Stimulated activated CD4-positive, alpha-beta T cell treated with anti-CD3 and anti-CD28 coated beads, Interleukin-1b, Interleukin-23, amount 100 ng/mL, for 4 hours (primary cell): ENCODE data around the gene TBL3.
A peak's percentile ranks its signal among the peaks of the same experiment; 100 is the strongest.

Source experiments
- DNase-seq, 2 donors: peaks; one replicate each; pipeline ENCODE4 v3.0.0-alpha.2; 2020; ENCODE audit warnings: low read depth in 2 of 2

The TBL3 gene

DNA sequence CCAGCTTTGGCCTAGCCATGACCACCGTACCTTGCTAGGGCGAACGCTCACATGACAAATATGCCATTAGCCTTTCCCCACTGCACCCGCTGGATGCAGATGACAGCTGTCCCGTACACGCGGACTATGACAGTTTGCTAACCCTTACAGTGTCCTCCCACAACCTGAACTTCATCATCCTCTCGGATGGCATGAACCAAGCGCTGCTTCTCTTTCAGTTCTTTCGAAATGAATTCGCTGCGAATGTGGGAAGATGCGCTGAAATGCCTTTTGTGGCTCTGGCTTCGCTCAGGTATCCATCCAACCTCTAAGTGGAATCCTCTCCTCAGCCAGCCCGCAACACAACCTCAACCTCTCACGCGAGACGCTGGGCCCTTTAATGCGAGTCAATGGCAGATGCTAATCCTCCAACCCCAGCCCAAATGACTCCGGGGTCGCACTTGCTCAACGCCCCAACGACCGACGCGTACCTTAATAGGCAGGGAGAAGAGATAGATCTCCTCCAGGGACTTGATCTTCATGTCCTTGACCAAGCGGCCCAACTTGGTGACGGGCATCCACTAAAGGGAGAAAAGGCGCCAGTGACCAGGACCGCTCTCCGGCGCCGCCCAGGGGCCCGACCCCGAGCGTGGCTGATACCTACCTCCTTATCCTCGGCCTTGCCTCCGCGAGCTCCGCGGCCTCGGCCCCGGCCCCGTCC is 7.9 kb upstream of the TBL3 start:
- peak in 1 of 2 donors; percentile 32 for DNase-seq

GRCh38 chr16:1964506-1965395 is 7.1 kb upstream of the TBL3 start, which contains the start of gene RPS2:
TSS of gene RPS2 (minus strand) at chr16:1964826. CDS start at chr16:1964625, 201 bp downstream.
- DNase-seq, result peak; percentile 95 to 97

DNA sequence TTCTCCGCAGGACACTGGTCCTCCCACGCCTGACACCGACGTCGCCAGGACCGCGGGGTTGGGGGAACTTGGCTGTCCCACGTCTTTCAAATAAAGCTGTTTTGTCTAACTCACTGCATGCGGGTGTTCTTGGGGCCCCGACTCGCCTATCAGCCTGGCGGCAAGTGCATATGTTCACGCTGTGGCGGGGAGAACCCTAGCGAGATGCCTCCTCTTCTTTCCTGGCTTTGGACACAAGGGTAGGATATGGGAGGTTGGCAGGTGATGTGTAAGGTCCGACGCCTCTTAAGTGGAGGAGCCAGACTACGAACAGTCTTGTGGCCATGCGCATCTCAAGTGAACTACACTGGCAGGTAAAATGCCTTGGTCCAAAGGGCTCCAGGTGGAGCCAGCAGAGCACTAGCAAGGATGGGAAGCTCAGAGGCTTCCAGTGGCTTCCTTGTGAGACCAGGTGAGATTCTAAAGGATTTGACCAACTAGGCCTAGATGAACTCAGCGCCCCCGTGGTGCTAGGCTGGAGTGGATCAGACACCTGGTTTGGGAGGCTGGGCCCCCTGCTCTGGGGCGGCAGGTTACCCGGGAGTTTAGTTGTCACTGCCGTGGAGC is 6.4 kb upstream of the TBL3 start:
- DNase-seq, result no peak

- DNase-seq, result no peak
These were observed 5.4 kb upstream of the TBL3 start, which contains the start of gene RNF151 for GRCh38 chr16:1966460-1966859. TSS of gene RNF151 (plus strand) at chr16:1966856. CDS start at chr16:1966882, 26 bp downstream.

DNA sequence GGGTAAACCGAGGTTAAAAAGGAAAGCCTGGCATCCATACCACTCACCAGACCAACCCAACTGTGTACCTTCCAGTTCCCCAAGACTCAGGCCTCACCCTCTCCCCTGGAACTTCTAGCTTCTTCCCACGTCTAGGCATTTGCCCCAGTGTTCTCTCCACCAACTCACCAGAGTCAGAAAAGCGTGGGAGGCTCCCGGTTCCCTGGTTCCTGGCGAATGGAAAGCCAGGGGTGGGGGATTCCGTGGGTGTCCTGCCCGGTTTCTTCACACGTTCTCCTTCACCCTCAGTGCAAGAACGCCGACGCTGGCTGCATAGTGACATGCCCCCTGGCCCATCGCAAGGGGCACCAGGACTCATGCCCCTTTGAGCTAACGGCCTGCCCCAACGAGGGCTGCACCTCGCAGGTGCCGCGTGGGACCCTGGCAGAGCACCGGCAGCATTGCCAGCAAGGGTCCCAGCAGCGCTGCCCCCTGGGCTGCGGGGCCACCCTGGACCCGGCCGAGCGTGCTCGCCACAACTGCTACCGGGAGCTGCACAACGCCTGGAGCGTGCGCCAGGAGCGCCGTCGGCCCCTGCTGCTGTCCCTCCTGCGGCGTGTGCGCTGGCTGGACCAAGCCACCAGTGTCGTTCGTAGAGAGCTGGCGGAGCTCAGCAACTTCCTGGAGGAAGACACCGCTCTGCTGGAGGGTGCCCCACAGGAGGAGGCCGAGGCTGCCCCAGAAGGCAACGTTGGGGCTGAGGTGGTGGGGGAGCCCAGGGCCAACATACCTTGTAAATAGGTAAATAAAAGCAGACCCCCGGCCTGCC is 3.5 kb upstream of the TBL3 start:
- no peak for DNase-seq

GRCh38 chr16:1972490-1972877 is 631 bp downstream of the TBL3 start:
- no peak for DNase-seq

GRCh38 chr16:1973461-1974156 is 1.8 kb downstream of the TBL3 start:
- DNase-seq, result no peak

GRCh38 chr16:1974157-1975070 is 2.6 kb downstream of the TBL3 start:
- no peak for DNase-seq

GRCh38 chr16:1975432-1976215 is 3.8 kb downstream of the TBL3 start:
- DNase-seq, result no peak

GRCh38 chr16:1976216-1976520 is 4.3 kb downstream of the TBL3 start:
- no peak for DNase-seq

GRCh38 chr16:1976951-1977874 is 5.4 kb downstream of the TBL3 start:
- DNase-seq, result no peak

GRCh38 chr16:1977875-1978268 is 6.0 kb downstream of the TBL3 start:
- DNase-seq, result no peak

- DNase-seq, result no peak
These were observed 6.7 kb downstream of the TBL3 start for GRCh38 chr16:1978476-1979120.

GRCh38 chr16:1979271-1980029 is 7.6 kb downstream of the TBL3 start:
- peak in 1 of 2 donors; percentile 39 for DNase-seq

- no peak for DNase-seq
These were observed 8.3 kb downstream of the TBL3 start for GRCh38 chr16:1980030-1980769.

- DNase-seq, result no peak
These were observed 8.9 kb downstream of the TBL3 start for GRCh38 chr16:1980770-1981087.
